DMS79 (cell line): ENCODE data around the gene VGLL4.
"Not testable (repeated sequence)": the region's sequence is repeated elsewhere in the genome, so short reads cannot be mapped to it uniquely, and the experiment has no call there.

Source experiments
- DNase-seq: peaks from one replicate; lab custom pipeline; 2025; lab: John Stamatoyannopoulos, UW

The VGLL4 gene

GRCh38 chr3:11606090-11606784, 37.5 kb downstream of the VGLL4 start:
- DNase-seq, result no peak

GRCh38 chr3:11605398-11605797, 38.3 kb downstream of the VGLL4 start:
- no peak for DNase-seq

- DNase-seq, result no peak
Observed at GRCh38 chr3:11604139-11604892, 39.4 kb downstream of the VGLL4 start.

GRCh38 chr3:11603628-11604027, 40.1 kb downstream of the VGLL4 start:
- DNase-seq, result no peak

- DNase-seq, result no peak
Observed at GRCh38 chr3:11602886-11603527, 40.7 kb downstream of the VGLL4 start.

- no peak for DNase-seq
Observed at GRCh38 chr3:11602239-11602840, 41.4 kb downstream of the VGLL4 start.

- no peak for DNase-seq
Observed at GRCh38 chr3:11601446-11602238, 42.1 kb downstream of the VGLL4 start.

- no peak for DNase-seq
Observed at GRCh38 chr3:11600501-11601282, 43.0 kb downstream of the VGLL4 start.

GRCh38 chr3:11596387-11596786, 47.3 kb downstream of the VGLL4 start:
- no peak for DNase-seq

- DNase-seq, result not testable (repeated sequence)
Observed at GRCh38 chr3:11595024-11595423, 48.7 kb downstream of the VGLL4 start.

GRCh38 chr3:11593318-11594034, 50.2 kb downstream of the VGLL4 start:
- no peak for DNase-seq

- DNase-seq, result no peak
Observed at GRCh38 chr3:11592445-11593298, 51.0 kb downstream of the VGLL4 start.

GRCh38 chr3:11591391-11592282, 52.1 kb downstream of the VGLL4 start:
- DNase-seq, result peak; percentile 75

- DNase-seq, result no peak
Observed at GRCh38 chr3:11591002-11591355, 52.7 kb downstream of the VGLL4 start.

- DNase-seq, result no peak
Observed at GRCh38 chr3:11589706-11590105, 54.0 kb downstream of the VGLL4 start.

- DNase-seq, result no peak
Observed at GRCh38 chr3:11588755-11589154, 55.0 kb downstream of the VGLL4 start.

- DNase-seq, result no peak
Observed at GRCh38 chr3:11588338-11588737, 55.4 kb downstream of the VGLL4 start.

- DNase-seq, result no peak
Observed at GRCh38 chr3:11587766-11588165, 55.9 kb downstream of the VGLL4 start.
